HepG2 (cell line): ENCODE results near the gene COPS7A. TPM values are rescaled to one million over a fixed set of nuclear protein-coding genes. Genes with fewer than 3 reads are reported as not detected.

Source experiments
- BRCA1 ChIP-seq: sonication (generic); formaldehyde crosslinking; IDR thresholded peaks from 2 replicates; pipeline ENCODE4 v1.4.0; 2020; ENCODE audit warnings: missing genetic modification reagents
- E2F1 ChIP-seq: sonication (generic); formaldehyde crosslinking; IDR thresholded peaks from 2 replicates; pipeline ENCODE4 v1.5.0; 2020; ENCODE audit warnings: missing genetic modification reagents
- ELF1 ChIP-seq: sonication (generic); formaldehyde crosslinking; IDR thresholded peaks from 2 replicates; pipeline ENCODE4 v1.4.0; 2020; ENCODE audit warnings: missing genetic modification reagents
- FIP1L1 ChIP-seq: fragments of 200-400 bp; formaldehyde crosslinking; IDR thresholded peaks from 2 replicates; pipeline ENCODE4 v1.6.1; 2018; ENCODE audit warnings: low read depth, mild to moderate bottlenecking, low read length, moderate library complexity, borderline replicate concordance; ENCODE audit not compliant: insufficient read depth
- HNF1B ChIP-seq: sonication (generic); formaldehyde crosslinking; IDR thresholded peaks from 2 replicates; pipeline ENCODE4 v1.5.1; 2020; ENCODE audit warnings: mild to moderate bottlenecking, moderate library complexity, missing genetic modification reagents
- HNRNPL ChIP-seq: fragments of 200-400 bp; formaldehyde crosslinking; IDR thresholded peaks from 2 replicates; pipeline ENCODE4 v1.6.1; 2017; ENCODE audit warnings: mild to moderate bottlenecking, low read depth, low read length
- KAT2B ChIP-seq: fragments of 150-350 bp; IDR thresholded peaks from 2 replicates; pipeline ENCODE4 v1.6.1; 2014; ENCODE audit warnings: low read depth, low read length, borderline replicate concordance
- MED8 ChIP-seq: sonication (generic); formaldehyde crosslinking; IDR thresholded peaks from 2 replicates; pipeline ENCODE4 v1.8.1; 2023; ENCODE audit warnings: mild to moderate bottlenecking, missing genetic modification reagents; ENCODE audit not compliant: insufficient replicate concordance
- SRSF9 ChIP-seq: fragments of 200-400 bp; formaldehyde crosslinking; IDR thresholded peaks from 2 replicates; pipeline ENCODE4 v1.6.1; 2018; ENCODE audit warnings: borderline replicate concordance, mild to moderate bottlenecking, low read depth, low read length; ENCODE audit not compliant: insufficient read depth, poor library complexity, severe bottlenecking
- TGIF2 ChIP-seq: IDR thresholded peaks from 2 replicates; pipeline ENCODE4 v1.6.1; 2016; ENCODE audit warnings: control low read depth, missing compliant biosample characterization
- ZBTB33 ChIP-seq: sonication (generic); formaldehyde crosslinking; IDR thresholded peaks from 2 replicates; pipeline ENCODE4 v1.4.0; 2020; ENCODE audit warnings: missing genetic modification reagents
- ZFP36L2 ChIP-seq: sonication (generic); formaldehyde crosslinking; IDR thresholded peaks from 2 replicates; pipeline ENCODE4 v1.4.0; 2020; ENCODE audit warnings: missing genetic modification reagents
- ZMAT5 ChIP-seq: sonication (generic); formaldehyde crosslinking; IDR thresholded peaks from 2 replicates; pipeline ENCODE4 v1.5.0; 2020; ENCODE audit warnings: mild to moderate bottlenecking, low read depth, missing genetic modification reagents, borderline replicate concordance
- ZNF20 ChIP-seq: sonication (generic); formaldehyde crosslinking; IDR thresholded peaks from 2 replicates; pipeline ENCODE4 v1.4.0; 2020; ENCODE audit warnings: mild to moderate bottlenecking, moderate library complexity, missing genetic modification reagents
- ZNF276 ChIP-seq: sonication (generic); formaldehyde crosslinking; IDR thresholded peaks from 2 replicates; pipeline ENCODE4 v1.4.0; 2020; ENCODE audit warnings: mild to moderate bottlenecking, low read depth, missing genetic modification reagents
- ZNF326 ChIP-seq: sonication (generic); formaldehyde crosslinking; IDR thresholded peaks from 2 replicates; pipeline ENCODE4 v1.4.0; 2020; ENCODE audit warnings: missing genetic modification reagents, borderline replicate concordance
- ZNF569 ChIP-seq: sonication (generic); formaldehyde crosslinking; IDR thresholded peaks from 2 replicates; pipeline ENCODE4 v1.5.0; 2020; ENCODE audit warnings: mild to moderate bottlenecking, missing genetic modification reagents, moderate library complexity, borderline replicate concordance
- ZSCAN25 ChIP-seq: sonication (generic); formaldehyde crosslinking; IDR thresholded peaks from 2 replicates; pipeline ENCODE4 v1.8.0; 2022; ENCODE audit warnings: mild to moderate bottlenecking, missing genetic modification reagents
- polyA plus RNA-seq, 8 experiments: library from polyadenylated mRNA; depleted of rRNA in 3 of 8; stranded (reverse) in 7 of 8; unstranded in 1 of 8; fragments of >200 nt; fragmentation: Illumina TruSeq in 4 of 8; extraction: Trizol in 4 of 8; gene quantifications; 2 replicates each; pipeline versions ENCODE4 v1.2.1 to v1.2.3, GENCODE V29; 2011 to 2016; ENCODE audit warnings: low read depth in 4 of 8, missing spikeins in 1 of 8, mixed read lengths in 1 of 8; ENCODE audit not compliant: insufficient read depth in 1 of 8
- total RNA-seq, 5 experiments: library from RNA; depleted of rRNA; stranded (reverse); fragments of >200 nt; fragmentation: Illumina TruSeq; extraction: Trizol; gene quantifications; 2 replicates each; pipeline ENCODE4 v1.2.3, GENCODE V29; 2016; ENCODE audit warnings: low read depth in 1 of 5

The COPS7A gene
- total and polyA plus RNA-seq, 2 of the 13 experiments (the other 11 are each of a cell fraction or from before 2014, with no cell fraction given) = 40.0 to 73.6 TPM

GRCh38 chr12:6752921-6753771 is 29.3 kb downstream of the COPS7A start, which contains the start of gene MLF2 (continued):
- TF ChIP-seq ZNF326 (CRISPR knock-in tag) = no peak
- 0 out of 2 replicates have a peak, but pooled peaks have one; percentile 41 for TF ChIP-seq TGIF2
- no peak for TF ChIP-seq ZMAT5 (CRISPR knock-in tag)
- no peak for TF ChIP-seq FIP1L1
- TF ChIP-seq ZNF569 = no peak
- TF ChIP-seq BRCA1 = peak; percentile 50; the same call in 1 of the 2 replicates
- TF ChIP-seq KAT2B = no peak
- no peak for TF ChIP-seq ZFP36L2 (CRISPR knock-in tag)
- peak; percentile 27 for TF ChIP-seq ELF1
- TF ChIP-seq MED8 (CRISPR knock-in tag) = peak; percentile 88
- no peak for TF ChIP-seq SRSF9
- TF ChIP-seq HNF1B (CRISPR knock-in tag) = peak; percentile 38; the same call in 1 of the 2 replicates
- 0 out of 2 replicates have a peak, but pooled peaks have one; percentile 38 for TF ChIP-seq HNRNPL
- TF ChIP-seq ZNF20 (CRISPR knock-in tag) = no peak
- peak; percentile 65; the same call in 1 of the 2 replicates for TF ChIP-seq E2F1 (CRISPR knock-in tag)
- peak; percentile 45; the same call in 1 of the 2 replicates for TF ChIP-seq ZBTB33 (CRISPR knock-in tag)
- TF ChIP-seq ZNF276 (CRISPR knock-in tag) = no peak
- peak; percentile 78 for TF ChIP-seq ZSCAN25 (CRISPR knock-in tag)
